ENCODE data around the gene NINJ1.
A peak's percentile ranks its signal among the peaks of the same experiment; 100 is the strongest.

Gene NINJ1

DNA sequence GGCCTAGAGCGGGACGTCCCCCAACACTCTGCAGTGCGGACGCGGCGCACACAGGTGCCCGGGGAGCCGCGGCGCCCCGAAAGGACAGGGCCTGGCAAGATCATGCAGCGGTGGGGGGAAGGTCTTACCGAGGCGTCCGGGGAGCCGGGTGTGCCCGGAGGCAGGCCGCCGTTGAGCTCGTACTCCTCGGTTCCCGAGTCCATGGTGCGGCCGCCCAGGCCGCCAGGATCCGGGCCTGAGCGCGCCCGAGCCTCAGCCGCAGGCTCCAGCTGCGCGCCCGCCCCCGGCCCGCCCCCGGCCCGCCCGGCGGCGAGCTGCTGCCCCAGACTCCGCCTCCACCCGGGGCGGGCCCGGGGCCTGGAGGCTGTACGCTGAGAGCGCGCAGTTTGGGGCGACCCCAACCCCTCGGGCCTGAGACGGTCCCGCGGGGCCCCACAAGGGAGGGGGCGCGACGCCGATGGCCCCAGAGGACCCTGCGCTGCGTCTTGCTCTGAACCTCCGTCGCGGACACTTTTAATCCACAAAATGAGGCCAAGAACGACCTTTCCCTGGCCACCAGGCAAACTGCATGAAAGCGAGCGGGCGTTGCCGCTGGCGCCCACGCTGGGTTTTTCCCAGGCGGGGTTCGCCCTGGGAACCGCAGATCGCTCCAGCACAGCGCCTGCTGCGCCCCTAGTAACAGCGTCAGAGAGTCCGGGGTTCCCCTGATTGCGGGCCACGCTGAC, at the start of gene NINJ1:
Gene NINJ1 (minus strand): TSS at position 237 of the 725 bp plus-strand sequence. CDS start 34 bp downstream, at position 203.
- DNase-seq (ENCODE audit: low spot score), result peak; percentile 75

DNA sequence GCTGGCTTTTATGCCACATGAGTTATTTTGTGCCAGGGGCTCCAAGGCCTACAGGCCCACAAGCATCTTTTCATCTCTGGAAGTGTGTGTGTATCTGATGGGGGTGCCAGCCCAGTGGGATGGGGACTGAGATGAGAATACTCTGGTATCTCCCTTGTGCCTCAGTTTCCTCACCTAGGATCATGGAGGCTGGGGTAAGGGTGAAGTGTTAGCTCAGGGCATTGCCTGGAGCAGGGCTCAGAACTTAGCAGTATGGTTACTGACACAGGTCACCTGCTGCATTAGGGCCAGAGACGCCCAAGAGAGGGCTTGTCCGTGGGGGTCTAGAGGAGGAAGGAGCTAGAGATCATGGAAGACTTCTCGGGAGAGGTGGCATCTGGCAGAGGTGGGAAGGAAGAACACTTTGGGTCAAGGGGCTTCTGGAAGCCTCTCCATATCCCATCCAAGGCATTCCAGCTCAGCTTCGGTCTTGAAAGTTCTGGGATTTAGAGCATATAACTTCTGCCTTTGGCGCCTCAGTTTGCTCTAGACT, 49.1 kb upstream of the NINJ1 start:
- no peak for DNase-seq (ENCODE audit: low spot score)

- no peak for DNase-seq (ENCODE audit: low spot score)
Measured at GRCh38 chr9:93182572-93182971, 48.5 kb upstream of the NINJ1 start.

- DNase-seq (ENCODE audit: low spot score), result no peak
Measured at GRCh38 chr9:93181672-93182435, 47.8 kb upstream of the NINJ1 start.

DNA sequence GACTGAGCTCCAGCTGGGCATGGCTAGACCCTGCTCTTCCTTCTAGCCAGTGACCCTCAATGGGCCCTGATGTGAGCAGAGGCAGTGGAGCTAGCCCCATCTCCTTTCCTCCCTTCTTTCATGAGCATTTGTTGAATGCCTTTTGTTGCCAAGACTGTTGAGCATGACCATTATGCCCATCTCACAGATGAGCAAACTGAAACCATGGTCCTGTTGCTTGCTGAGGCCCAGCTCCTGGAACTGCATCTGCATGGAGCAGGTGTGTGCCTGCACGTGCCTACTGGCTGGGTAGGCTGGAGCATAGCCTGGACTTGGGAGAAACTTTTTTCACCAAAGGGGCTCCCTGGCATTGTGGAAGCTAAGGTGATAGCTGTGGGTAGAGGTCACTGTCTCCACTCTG, 46.9 kb upstream of the NINJ1 start:
- no peak for DNase-seq (ENCODE audit: low spot score)

GRCh38 chr9:93178851-93179786, 45.1 kb upstream of the NINJ1 start:
- DNase-seq (ENCODE audit: low spot score), result no peak

DNA sequence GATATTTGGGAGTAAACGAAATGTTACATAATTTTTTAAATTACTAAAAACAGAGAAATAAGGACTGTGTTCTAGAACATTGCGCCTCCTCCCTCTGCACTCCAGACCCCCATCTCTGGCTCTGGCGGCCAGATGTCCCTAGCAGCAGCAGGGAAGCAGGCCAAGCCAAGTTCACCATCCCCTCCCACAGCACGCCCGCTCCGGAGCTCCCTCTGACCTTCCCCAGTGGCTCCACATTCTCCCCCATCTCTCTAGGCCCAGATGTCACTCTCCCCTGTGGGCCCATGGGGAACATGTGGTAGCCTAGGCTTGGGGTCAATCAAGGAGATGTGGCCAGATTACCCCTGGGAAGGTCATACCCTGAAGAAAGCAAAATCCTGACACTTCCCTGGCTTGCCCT, 43.6 kb upstream of the NINJ1 start:
- no peak for DNase-seq (ENCODE audit: low spot score)

DNA sequence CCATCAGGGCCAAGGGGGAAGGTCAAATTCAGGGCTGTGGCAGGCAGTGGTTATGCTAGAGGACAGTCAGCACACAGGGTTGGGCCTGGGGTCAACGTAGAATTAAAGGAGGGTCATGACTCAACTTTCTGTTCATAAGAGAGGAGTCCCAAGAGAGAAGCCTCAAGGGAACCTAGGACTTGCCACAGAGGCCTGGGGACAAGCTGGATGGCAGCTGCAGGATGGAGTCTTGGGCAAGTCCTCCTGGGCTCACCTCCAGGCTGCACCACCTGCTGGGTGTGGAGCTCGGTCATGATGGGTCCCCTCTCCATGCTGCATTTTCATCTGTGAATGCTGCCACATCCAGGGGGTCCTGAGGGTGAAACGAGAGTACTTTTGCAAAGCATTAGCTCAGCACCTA, 40.9 kb upstream of the NINJ1 start:
- no peak for DNase-seq (ENCODE audit: low spot score)

- no peak for DNase-seq (ENCODE audit: low spot score)
Measured at GRCh38 chr9:93173365-93174051, 39.5 kb upstream of the NINJ1 start.

- DNase-seq (ENCODE audit: low spot score), result no peak
Measured at GRCh38 chr9:93172666-93173364, 38.8 kb upstream of the NINJ1 start.

DNA sequence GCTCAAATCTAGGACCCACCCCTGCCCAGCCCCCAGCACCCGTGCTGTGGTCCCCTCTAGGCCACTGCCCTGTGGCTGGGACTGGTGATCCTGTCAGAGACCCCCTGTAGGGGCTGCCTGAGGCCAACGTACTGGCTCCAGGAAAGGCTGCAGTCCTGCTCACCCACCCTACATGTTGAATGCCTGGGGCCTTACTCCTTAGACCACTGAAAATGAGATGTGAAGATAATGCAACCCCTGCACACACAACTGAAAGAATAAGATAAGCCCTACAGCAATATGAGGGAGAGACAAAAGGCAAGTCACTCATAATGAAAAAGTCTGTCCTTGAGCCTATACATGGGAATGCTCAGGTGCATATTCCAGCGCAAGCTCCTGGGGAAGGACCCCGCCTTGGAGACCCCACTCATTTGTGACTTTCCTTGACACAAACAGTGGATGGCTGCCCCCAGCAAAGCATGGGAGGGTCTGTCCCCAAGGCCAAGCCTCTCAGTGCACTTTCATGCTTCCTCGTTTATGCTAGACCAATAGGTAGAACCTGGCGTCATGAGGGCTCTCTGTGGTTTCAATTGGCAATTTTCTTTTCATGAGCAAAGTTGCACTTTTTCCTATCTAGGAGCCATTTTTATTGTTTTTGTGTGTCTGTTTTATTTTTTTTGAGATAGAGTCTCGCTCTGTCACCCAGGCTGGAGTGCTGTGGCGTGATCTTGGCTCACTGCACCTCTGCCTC, 37.4 kb upstream of the NINJ1 start:
- DNase-seq (ENCODE audit: low spot score), result no peak

DNA sequence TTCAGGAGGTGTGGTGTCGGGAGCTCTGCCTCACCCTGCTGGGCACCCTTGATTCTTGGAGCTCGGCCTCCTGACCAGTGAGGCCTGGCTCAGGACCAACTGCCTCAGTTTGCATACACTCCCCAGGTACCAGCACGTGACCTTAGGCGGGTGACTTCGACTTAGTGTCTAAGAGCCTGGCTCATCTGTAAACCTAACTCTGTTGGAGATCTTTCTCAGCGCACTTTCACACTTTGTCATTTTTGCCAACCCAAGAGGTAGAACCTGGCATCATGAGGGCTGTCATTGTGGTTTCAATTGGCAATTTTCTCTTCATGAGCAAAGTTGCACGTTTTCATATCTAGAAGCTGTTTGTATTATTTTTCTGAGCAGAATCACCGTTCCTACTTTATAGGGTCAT, 36.5 kb upstream of the NINJ1 start:
- peak; percentile 61 for DNase-seq (ENCODE audit: low spot score)

DNA sequence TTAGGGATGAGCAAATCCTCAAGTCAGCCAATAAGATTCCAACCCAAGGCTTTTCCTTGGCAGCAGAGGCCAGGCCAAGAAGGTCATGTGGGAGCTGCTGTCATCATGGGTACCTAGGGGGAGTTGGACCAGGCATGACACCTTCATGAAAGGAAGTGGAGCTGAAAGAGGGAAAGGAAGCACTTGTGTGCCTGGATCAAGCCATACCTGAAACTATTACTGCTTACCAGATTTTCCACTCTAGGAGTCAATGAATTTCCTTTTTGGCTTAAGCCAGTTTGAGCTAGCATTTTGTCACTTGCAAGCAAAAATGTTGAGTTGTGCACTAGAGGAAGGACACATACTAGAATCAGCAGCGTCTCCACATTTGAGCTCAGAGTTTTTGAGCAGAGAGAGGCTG, 35.4 kb upstream of the NINJ1 start:
- no peak for DNase-seq (ENCODE audit: low spot score)

DNA sequence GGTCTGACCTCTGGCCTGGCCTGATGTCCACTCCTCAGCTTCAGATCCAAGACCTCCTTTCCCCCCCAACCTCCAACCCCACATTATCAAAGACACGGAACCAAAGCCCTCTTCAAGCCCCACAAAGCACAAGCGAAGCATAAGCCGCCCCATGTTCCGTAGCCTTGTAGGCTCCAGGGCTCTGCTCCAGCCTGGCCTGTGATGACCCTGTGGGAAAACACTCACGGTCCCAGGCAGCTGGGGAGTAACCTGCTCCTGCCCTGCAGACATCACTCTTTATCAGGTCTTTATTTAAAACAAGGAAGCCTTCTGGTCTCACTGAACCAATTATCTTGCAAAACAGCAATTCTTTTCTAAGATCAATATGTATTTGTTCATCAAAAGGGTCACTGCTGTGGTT, 34.5 kb upstream of the NINJ1 start:
- no peak for DNase-seq (ENCODE audit: low spot score)

DNA sequence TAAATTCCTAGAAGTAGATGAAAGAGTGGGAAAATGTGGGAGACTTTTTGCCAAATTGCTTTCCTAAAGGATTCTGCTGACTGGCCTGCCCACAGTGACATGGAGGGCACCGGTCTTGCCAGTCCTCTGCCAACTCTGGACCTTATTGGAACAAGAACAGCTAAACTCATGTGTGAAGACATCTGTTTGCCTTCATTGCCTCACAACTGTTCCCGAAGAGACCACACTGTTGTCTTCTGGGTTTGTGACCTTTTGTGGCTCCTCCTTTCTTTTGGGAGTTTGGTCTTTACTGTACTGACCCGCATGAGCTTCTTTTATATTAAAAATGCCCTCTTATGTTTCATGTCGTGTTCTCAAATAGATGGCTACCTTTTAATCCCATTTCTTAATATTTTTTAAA, 33.8 kb upstream of the NINJ1 start:
- DNase-seq (ENCODE audit: low spot score), result no peak

DNA sequence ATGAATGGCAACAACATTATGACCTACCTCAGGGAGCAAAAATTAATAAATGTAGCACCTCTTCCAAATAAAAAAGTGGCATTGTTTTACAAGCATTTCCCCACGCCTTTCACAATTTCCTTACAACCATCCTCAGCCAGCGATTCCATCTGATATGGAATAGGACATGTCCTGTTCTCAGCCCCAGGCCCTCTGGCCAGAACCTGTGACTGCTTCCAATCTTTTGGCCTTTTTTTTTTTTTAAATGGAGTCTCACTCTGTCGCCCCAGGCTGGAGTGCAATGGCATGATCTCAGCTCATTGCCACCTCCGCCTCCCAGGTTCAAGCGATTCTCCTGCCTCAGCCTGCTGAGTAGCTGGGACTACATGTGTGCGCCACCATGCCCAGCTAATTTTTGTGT, 33.1 kb upstream of the NINJ1 start:
- no peak for DNase-seq (ENCODE audit: low spot score)

DNA sequence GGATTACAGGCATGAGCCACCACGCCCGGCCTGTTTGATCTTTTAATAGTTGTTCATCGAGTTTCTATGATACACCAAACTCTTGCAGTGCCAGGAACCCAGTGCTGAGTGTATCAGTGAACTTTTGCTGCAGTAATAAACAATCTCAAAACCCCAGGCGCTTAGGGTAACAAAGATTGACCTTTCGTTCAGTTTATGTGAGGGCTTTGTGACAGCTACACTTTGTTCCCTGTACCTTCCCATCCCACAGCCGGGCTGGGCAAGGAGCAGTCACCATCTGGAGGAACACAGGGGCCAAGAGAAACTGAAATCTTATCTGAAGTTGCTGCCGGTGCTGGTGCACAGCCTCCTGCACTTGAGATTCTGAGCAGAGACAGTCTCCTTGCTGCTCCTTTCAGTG, 32.6 kb upstream of the NINJ1 start:
- DNase-seq (ENCODE audit: low spot score), result no peak

GRCh38 chr9:93164085-93164484, 30.0 kb upstream of the NINJ1 start:
- DNase-seq (ENCODE audit: low spot score), result no peak

DNA sequence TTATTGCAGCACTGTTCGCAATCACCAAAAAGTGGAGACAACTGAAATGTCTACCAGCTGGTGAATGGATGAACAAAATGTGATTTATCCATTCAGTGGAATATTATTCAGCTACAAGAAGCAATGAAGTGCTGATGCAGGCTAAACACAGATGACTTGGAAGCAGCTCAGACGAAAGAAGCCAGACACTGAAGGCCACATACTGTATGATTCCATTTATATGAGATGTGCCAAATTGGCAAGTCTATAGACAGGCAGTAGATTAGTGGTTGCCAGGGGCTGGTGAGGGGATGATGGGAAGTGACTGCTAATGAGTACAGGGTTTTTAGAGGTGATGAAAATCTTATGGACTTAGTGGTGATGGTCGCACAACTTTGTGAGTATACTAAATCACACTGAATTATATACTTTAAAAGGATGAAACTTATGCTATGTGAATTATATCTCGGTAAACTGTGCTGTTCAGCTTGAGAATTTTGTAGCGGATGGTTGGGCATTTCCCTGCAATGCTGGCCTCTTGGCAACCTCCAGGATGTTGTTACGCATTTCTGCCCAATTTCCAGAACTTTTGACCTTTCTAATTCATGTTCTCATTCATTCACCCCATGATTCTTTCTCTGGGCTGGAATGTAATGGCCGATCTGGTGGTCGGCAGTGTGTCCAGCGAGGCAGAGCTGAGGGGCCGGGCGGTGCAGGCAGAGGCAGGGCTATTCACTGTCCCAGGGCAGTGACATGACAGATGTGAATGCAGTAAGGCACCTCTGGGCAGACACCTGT, 27.9 kb upstream of the NINJ1 start:
- DNase-seq (ENCODE audit: low spot score), result no peak

Data from activated CD4-positive, alpha-beta T cell treated with anti-CD3 and anti-CD28 coated beads, Interleukin-2, Interleukin-4, amounts not matched to agents 100 ng/mL and 50 ng/mL, durations not matched to agents 16 hours and 8 hours (primary cell).